ENCODE data around the gene MYH9.
"Not testable (repeated sequence)": the region's sequence is repeated elsewhere in the genome, so short reads cannot be mapped to it uniquely, and the experiment has no call there.

Gene MYH9

GRCh38 chr22:36289948-36290371 is 97.8 kb downstream of the MYH9 start:
- not testable (repeated sequence) for DNase-seq

DNA sequence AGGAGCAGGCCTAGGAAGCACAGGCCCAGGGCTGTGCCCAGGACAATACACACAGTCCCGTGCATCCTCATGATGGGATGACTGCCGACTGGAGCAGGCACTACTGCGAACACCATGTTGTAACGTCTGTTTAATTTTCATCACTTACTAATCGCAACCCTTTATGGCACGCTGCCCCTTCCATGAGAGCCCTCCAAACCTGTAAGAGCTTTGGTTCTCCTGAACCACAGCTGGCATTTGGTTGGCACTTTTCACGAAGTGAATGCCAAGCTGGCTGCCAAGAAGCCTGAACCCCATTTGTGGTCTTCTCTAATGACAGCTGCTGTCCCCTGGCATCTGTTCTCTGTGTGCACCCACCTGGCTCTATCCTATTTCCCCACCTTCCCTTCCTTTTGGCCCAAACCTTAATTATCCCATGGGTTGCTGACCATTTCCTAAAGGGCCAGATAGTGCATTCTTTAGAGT is 98.3 kb downstream of the MYH9 start:
- DNase-seq = no peak

DNA sequence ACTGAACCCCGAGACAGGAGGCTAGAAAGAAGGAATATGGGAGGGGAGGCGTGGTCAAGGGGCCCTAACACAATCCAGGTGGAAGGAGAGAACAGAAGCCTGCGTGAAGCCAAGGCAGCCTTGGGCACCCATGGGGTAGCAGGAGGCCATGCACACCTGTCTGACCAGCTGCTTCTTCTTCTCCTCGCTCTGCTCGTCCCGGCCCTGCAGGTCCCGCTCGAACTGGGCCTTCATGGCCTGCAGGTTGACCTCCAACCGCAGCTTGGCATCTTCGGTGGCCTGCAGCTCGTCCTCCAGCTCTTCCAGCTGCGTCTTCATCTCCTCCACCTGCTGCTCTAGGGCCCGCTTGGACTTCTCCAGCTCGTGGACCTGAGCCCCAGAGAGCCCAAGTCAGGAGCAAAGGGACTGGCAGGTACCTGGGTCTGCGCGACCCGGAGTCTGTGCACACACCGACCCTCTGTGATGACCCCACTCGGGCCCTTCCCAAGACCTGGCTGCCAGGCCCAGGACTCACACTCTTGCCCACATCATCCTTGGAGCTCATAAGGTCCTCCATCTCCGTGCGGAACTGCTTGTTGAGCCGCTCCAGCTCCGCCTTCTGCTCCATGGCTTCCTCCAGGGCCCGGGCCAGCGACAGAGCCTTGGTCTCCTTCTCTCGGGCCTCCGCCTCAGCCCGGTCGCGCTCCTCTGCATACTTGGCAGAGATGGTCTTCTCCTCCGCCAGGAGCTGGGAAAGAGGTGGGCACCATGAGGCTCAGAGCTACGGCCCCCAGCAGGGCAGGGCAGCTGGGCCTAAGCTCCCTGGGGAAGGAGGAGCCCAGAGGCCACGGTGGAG is 99.0 kb downstream of the MYH9 start:
- DNase-seq = no peak

DNA sequence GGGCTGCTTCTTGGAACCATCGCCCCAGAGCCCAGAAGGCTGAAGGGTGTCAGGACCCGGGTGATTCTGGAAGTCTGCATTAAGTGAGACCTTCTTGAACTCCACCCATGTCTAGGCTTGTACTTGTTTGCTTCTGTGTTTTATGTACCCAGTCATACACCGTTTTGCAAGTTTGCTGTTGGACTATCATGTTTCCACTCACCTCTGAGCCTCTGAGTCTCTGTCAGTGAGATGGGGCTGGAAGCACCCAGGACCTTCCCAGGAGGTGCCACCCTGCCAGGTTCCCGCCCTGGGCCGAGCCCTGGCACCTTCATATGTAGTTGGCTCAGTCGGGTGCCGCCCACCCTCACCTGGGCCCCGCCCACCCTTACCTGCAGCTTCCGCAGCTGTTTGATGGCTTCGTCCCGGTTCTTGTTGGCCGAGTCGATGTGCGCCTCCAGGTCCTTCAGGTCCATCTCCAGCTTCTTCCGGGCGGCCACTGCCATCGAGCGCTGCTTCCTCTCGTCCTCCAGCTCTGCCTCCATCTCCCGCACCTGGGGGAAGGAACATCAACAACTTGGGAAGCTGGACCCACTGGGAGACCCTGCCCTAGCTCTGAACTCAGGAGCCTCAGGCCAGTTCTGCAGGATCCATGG is 99.8 kb downstream of the MYH9 start:
- no peak for DNase-seq

DNA sequence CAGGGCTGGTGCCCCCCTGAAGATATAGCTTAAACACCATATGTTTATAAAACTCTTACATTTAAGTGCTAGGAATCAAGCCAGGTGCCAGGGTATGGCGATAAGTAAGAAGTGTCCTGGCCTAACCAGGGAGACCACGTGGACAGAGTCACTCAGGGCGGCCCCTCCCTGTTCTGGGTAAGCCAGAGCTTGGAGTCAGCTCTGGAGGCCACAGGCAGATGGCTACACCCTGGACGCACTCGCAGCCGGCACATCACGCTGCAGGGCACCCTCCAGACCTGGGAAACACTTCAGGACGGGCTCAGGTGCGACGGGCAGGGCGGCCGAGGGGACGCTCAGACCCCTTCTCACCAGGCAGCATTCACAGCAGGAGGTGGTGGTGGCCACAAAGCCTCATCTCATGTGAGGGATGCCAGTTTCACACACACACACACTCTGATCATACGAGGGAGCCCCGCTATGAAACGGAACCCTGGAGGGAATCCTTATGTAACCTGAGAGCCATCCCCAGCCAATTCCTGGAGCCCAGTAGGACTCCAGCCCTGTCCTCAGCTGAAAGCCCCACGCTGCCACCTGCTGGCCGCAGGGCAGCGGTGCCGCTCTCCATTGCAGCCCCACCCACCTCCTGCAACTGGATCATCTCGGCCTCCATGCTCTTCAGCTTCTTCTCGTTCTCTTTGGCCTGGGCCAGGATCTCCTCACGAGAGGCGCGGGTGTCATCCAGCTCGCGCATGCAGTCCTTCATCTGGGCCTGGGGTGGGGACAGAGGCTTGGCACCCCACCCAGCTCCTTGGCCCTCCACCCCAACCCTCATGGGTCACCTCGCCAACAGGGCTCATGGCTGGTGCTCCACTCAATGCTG is 101.4 kb downstream of the MYH9 start:
- DNase-seq = no peak

GRCh38 chr22:36285545-36285944 is 102.2 kb downstream of the MYH9 start:
- no peak for DNase-seq

GRCh38 chr22:36285017-36285416 is 102.8 kb downstream of the MYH9 start:
- DNase-seq = no peak

DNA sequence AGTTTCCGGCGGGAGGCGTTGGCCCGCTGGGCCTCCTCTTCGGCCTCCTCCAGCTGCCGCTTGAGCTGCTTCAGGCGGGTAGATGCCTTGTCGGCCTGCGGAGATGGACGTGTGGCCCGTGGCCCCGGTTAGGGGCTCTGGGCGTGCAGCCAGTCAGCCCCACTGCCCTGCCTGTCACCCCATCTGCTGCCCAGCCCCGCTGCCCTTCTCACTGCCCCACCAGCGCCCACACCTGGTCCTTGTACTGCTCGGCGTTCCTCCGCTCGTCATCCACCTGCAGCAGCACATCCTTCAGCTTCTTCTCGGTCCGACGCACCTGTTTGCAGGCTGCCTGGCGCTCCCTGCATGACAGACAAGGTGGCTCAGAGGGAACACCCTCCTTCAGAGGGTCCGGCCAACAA is 103.6 kb downstream of the MYH9 start:
- no peak for DNase-seq

DNA sequence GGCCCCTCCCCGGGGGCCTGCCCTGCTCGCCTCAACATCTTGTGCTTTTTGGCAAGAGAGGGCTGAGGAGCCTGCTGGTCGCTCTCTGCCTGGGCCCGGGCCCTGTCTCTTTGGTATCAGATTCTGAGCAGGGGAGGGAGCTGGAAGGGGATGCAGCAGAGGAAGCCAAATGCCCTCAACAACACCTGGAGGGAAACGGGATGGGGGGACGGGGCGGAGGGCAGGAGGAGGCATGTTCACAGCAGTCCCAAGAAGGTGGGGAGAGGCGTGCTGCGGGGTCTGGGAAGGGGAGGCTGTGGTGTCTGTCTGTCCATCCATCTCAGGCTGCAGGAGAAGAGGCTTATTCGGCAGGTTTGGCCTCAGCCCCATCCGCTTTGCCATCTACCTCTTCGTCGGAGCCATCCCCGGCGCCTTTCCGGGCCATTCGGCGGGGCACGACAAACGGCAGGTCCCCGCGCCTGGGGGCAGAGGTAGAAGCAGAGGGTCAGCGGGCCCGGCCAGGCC is 105.4 kb downstream of the MYH9 start:
- DNase-seq = no peak

- DNase-seq = no peak
Observed at GRCh38 chr22:36281781-36282327, 105.9 kb downstream of the MYH9 start.

- no peak for DNase-seq
Observed at GRCh38 chr22:36280379-36280778, 107.4 kb downstream of the MYH9 start.

- DNase-seq = no peak
Observed at GRCh38 chr22:36279219-36279666, 108.5 kb downstream of the MYH9 start.

DNA sequence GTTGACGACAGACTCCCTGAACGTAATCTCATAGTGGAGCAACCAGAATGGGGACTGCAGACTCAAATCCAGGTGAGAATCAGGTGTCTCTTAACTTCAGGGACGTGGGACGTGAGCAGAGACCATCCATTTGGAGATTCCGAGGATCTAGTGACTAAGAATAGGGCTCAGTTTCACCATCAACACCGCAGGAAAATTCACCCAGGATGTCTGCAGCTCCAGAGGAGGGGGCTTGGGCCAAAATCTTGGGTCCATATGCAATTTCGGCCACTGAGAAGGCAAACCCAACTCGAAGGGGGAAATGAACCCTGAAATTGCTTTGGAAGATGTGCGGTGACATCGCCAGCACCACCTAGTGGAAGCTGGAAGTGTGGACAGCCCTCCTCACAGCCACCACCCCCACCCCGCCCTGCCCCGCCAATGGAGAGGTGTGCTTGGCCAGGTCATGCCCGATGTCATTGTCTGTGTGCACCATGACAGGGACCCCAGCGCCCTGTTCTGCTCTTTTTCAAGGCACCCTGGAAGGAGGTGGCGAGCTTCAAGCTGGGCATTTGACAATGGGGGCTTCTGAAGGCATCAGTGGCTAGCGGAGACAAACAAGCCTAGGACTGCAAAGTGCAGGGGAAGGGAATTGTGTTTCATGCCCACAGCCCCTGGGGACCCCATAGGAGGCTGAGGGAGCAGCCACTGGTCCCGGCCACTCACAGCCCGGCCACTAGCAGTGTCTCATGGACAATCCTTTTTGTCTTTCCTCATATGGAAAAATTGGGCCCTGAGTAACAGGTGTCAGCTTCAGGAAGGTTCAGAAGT is 110.1 kb downstream of the MYH9 start:
- DNase-seq = peak; percentile 14

- no peak for DNase-seq
Observed at GRCh38 chr22:36274531-36274930, 113.2 kb downstream of the MYH9 start.

DNA sequence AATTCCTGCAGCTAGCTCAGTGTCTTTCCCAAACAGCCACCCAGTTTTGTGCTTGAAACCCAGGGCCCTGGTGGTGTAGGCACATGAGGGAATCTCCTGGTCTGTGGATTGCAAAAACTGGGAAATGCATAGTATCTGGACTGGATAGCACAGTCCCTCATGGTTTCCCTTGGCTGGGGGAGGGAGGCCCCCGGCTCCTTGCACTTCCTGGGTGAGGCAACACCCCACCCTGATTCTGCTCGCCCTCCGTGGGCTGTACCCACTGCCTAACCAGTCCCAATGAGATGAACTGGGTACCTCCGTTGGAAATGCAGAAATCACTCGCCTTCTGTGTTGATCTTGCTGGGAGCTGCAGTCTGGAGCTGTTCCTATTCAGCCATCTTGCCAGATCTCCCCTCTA is 115.8 kb downstream of the MYH9 start:
- not testable (repeated sequence) for DNase-seq

GRCh38 chr22:36271231-36271630 is 116.5 kb downstream of the MYH9 start:
- DNase-seq = not testable (repeated sequence)

GRCh38 chr22:36267896-36268485 is 119.8 kb downstream of the MYH9 start:
- no peak for DNase-seq

GRCh38 chr22:36267058-36267457 is 120.7 kb downstream of the MYH9 start:
- DNase-seq = no peak

GRCh38 chr22:36263886-36264664 is 123.7 kb downstream of the MYH9 start:
- DNase-seq = not testable (repeated sequence)

GRCh38 chr22:36263216-36263673 is 124.5 kb downstream of the MYH9 start:
- not testable (repeated sequence) for DNase-seq

Measured in KG1 (cell line).